Activated CD8-positive, alpha-beta memory T cell treated with anti-CD3 and anti-CD28 coated beads, Interleukin-2, amount 10 ng/mL, durations not matched to agents 7 days and 5 days (primary cell): Measurements from ENCODE around the gene FRG1. TPM values are rescaled to one million over a fixed set of nuclear protein-coding genes. Genes with fewer than 3 reads are reported as not detected.
"Not testable (repeated sequence)": the region's sequence is repeated elsewhere in the genome, so short reads cannot be mapped to it uniquely, and the experiment has no call there.

ENCODE experiments used
- ATAC-seq: fragments of 150-1000 bp; cut with Tn5 transposase; one replicate; pipeline ENCODE4 v1.10.0; 2021; ENCODE audit warnings: moderate library complexity
- CTCF ChIA-PET: fragments of 350-600 bp; sonication (Branson Sonifier 250); formaldehyde crosslinking; loops from one replicate; lab custom pipeline; 2021; ENCODE audit warnings: antibody characterized with exemption; lab: Charles Lee
- DNase-seq: peaks from one replicate; pipeline ENCODE4 v3.0.0-alpha.2; 2020
- H3K27ac Mint-ChIP-seq: one replicate; pipeline ENCODE4 v1.8.0; 2021; ENCODE audit warnings: mild to moderate bottlenecking, mixed read lengths
- H3K27me3 Mint-ChIP-seq: one replicate; pipeline ENCODE4 v1.8.0; 2021; ENCODE audit warnings: mixed read lengths
- H3K36me3 Mint-ChIP-seq: one replicate; pipeline ENCODE4 v1.8.0; 2021; ENCODE audit warnings: mild to moderate bottlenecking, mixed read lengths
- H3K4me1 Mint-ChIP-seq: one replicate; pipeline ENCODE4 v1.8.0; 2021; ENCODE audit warnings: mixed read lengths
- H3K4me3 Mint-ChIP-seq: one replicate; pipeline ENCODE4 v1.8.0; 2021; ENCODE audit warnings: mild to moderate bottlenecking, moderate library complexity, mixed read lengths
- H3K9me3 Mint-ChIP-seq: one replicate; pipeline ENCODE4 v1.8.0; 2022; ENCODE audit warnings: low read depth, mixed read lengths
- total RNA-seq, 2 experiments: library from RNA; stranded (reverse); gene quantifications; one replicate each; pipeline ENCODE4 v1.2.3, GENCODE V29; 2021

FRG1 gene
- total RNA-seq, 2 experiments from 2014 or later, result 59.6 to 66.2 TPM

GRCh38 chr4:189969291-189969690 lies 28.6 kb downstream of the FRG1 start:
- DNase-seq, result not testable (repeated sequence)

GRCh38 chr4:189973646-189974045 lies 33.0 kb downstream of the FRG1 start:
- no peak overlapping the region for H3K4me3 Mint-ChIP-seq
- peaks cover 23% of the 10 kb centered on the region for H3K27me3 Mint-ChIP-seq
- no peaks in the 10 kb centered on the region for H3K9me3 Mint-ChIP-seq
- no peak overlapping the region for H3K27ac Mint-ChIP-seq
- ATAC-seq, result no peak
- CTCF ChIA-PET, result interaction anchor here (1.1 kb wide), 1 partner anchor 9 kb away, joined by 3 read pairs; no protein-coding TSS in a partner anchor
- H3K4me1 Mint-ChIP-seq, result peaks cover 5% of the 10 kb centered on the region
- DNase-seq, result no peak
- no peaks in the 10 kb centered on the region for H3K36me3 Mint-ChIP-seq

More at GRCh38 chr4:189969291-189969690, 28.6 kb downstream of the FRG1 start:
- ATAC-seq, CTCF ChIA-PET, H3K4me3 Mint-ChIP-seq, H3K27ac Mint-ChIP-seq, H3K4me1 Mint-ChIP-seq, H3K36me3 Mint-ChIP-seq, H3K9me3 Mint-ChIP-seq: not testable (repeated sequence)
- H3K27me3 Mint-ChIP-seq, result peaks cover 12% of the 10 kb centered on the region

DNA sequence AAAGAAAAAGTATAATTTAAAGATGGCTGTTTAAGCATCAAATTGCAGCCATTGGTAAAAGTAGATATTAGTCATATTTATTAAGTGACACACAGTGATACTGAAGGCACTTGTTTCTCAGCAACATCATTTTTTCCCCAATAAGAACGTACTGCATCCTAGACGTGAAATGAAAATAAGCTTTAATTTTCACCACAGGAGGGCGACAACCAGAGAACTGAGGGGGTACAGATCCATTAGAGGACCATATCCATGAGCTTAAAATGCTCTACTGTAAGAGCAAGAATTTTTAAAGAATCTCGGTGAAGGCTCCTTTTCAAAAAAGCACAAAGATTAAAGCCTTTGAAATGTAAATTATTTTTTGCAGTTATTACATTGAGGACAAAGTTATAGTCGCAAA lies 33.4 kb downstream of the FRG1 start:
- ATAC-seq (no peak), DNase-seq (no peak)
- Mint-ChIP-seq H3K9me3 (no peaks in the 10 kb centered on the region), H3K27me3 (peaks cover 23% of the 10 kb centered on the region), H3K36me3 (no peaks in the 10 kb centered on the region), H3K4me1 (peaks cover 5% of the 10 kb centered on the region), H3K4me3 (no peak overlapping the region), H3K27ac (no peak overlapping the region)
- CTCF ChIA-PET, result interaction anchor here (1.1 kb wide), 1 partner anchor 9 kb away, joined by 3 read pairs; no protein-coding TSS in a partner anchor

GRCh38 chr4:189979196-189980047 lies 38.8 kb downstream of the FRG1 start:
- CTCF ChIA-PET, result no interaction called here
- Mint-ChIP-seq H3K27ac (no peak overlapping the region), H3K4me1 (no peaks in the 10 kb centered on the region), H3K27me3 (peaks cover 12% of the 10 kb centered on the region), H3K4me3 (no peak overlapping the region), H3K36me3 (no peaks in the 10 kb centered on the region), H3K9me3 (no peaks in the 10 kb centered on the region)
- no peak for DNase-seq
- no peak for ATAC-seq

DNA sequence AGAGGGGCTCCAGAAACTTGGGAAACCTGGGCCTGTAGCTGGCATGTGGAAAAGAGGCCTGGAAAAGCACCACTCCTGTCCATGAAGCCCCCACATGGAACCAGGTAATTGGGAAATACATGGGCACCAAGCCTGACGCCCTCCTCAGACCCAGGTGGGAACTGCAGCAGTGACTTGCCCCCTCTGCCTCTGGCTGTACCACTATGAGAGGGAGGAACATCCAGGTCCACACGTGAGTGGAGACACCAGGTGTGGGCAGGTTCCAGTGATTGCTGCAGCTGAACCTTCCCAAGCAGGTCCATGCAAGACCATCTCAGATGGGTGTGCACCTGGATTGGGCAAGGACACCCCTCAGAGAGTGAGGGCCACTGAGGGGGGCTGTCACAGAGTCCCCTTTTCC lies 39.6 kb downstream of the FRG1 start:
- ATAC-seq, H3K4me1 Mint-ChIP-seq, H3K27ac Mint-ChIP-seq, H3K36me3 Mint-ChIP-seq, H3K4me3 Mint-ChIP-seq, H3K9me3 Mint-ChIP-seq, CTCF ChIA-PET, DNase-seq: not testable (repeated sequence)
- peaks cover 12% of the 10 kb centered on the region for H3K27me3 Mint-ChIP-seq

DNA sequence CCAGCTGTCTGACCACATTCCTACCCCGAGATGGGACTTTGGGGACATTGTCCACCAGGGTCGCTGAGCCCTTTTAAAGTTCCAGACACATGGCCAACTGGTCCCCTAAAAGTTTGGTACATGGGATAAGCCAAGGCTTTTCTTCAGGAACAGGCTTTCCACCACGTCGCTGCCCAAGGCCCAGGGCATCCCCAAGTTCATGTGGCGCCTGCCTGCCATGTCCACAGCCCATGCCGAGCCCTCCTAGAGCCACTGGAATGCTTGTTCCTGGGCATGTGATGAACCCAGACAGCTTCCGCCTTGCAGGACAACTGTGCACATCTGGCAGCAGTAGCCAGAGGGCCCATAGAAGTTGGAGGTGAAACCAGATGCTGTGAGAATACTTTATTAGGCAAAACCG lies 41.3 kb downstream of the FRG1 start:
- CTCF ChIA-PET, result no interaction called here
- no peaks in the 10 kb centered on the region for H3K9me3 Mint-ChIP-seq
- no peak overlapping the region for H3K27ac Mint-ChIP-seq
- H3K4me1 Mint-ChIP-seq, result no peaks in the 10 kb centered on the region
- ATAC-seq (no peak), DNase-seq (no peak)
- H3K27me3 Mint-ChIP-seq, result peaks cover 3% of the 10 kb centered on the region
- no peak overlapping the region for H3K4me3 Mint-ChIP-seq
- H3K36me3 Mint-ChIP-seq, result no peaks in the 10 kb centered on the region

DNA sequence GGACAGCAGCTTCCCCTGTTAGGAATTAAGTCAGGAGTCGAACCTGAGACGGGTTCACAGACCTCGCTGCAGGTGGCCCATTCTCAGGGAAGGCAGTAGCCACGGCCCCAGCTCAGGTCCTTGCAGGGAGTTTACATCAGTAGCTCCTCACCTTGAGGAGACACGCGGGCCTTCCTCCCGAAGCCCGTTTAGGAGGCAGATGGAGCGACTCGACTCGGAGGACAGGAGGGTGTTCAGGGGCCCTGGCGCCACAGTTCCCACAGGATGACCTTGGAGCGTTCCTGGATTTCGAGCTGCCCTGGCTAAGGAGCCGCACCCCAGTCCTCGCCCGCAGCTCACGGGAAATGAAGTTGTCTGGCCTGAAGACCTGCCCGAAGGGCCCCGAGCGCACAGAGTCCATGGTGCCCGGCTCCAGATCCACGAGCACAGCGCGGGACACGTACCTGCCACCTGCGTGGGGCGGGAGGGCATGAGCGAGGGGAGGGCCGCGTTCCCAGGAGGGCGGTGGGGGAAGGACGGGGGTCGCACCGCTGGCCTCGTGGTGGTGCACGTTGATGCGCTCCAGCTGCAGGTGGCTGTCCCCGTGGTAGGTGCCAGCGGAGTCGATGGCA lies 43.3 kb downstream of the FRG1 start:
- H3K36me3 Mint-ChIP-seq, ATAC-seq, CTCF ChIA-PET: not testable (repeated sequence)

GRCh38 chr4:189984661-189985060 lies 44.0 kb downstream of the FRG1 start:
- H3K4me1 Mint-ChIP-seq, ATAC-seq, H3K36me3 Mint-ChIP-seq, DNase-seq, H3K27ac Mint-ChIP-seq, H3K9me3 Mint-ChIP-seq, CTCF ChIA-PET, H3K27me3 Mint-ChIP-seq, H3K4me3 Mint-ChIP-seq: not testable (repeated sequence)

More for the DNA sequence above, 43.3 kb downstream of the FRG1 start:
- H3K9me3 Mint-ChIP-seq, H3K4me3 Mint-ChIP-seq, H3K4me1 Mint-ChIP-seq, H3K27ac Mint-ChIP-seq, H3K27me3 Mint-ChIP-seq, DNase-seq: not testable (repeated sequence)

GRCh38 chr4:189985651-189986243 lies 45.1 kb downstream of the FRG1 start:
- H3K27ac Mint-ChIP-seq, result not testable (repeated sequence)

GRCh38 chr4:189988877-189989431 lies 48.3 kb downstream of the FRG1 start:
- peaks cover 4% of the 10 kb centered on the region for H3K27me3 Mint-ChIP-seq

More at GRCh38 chr4:189985651-189986243, 45.1 kb downstream of the FRG1 start:
- DNase-seq, H3K4me1 Mint-ChIP-seq, H3K36me3 Mint-ChIP-seq, H3K27me3 Mint-ChIP-seq, H3K4me3 Mint-ChIP-seq, ATAC-seq, CTCF ChIA-PET, H3K9me3 Mint-ChIP-seq: not testable (repeated sequence)

DNA sequence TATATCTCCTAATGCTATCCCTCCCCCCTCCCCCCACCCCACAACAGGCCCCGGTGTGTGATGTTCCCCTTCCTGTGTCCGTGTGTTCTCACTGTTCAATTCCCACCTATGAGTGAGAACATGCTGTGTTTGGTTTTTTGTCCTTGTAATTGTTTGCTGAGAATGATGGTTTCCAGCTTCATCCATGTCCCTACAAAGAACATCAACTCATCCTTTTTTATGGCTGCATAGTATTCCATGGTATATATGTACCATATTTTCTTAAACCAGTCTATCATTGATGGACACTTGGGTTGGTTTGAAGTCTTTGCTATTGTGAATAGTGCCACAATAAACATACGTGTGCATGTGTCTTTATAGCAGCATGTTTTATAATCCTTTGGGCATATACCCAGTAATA lies 49.3 kb downstream of the FRG1 start:
- CTCF ChIA-PET, ATAC-seq, H3K36me3 Mint-ChIP-seq, DNase-seq, H3K4me3 Mint-ChIP-seq, H3K27me3 Mint-ChIP-seq, H3K9me3 Mint-ChIP-seq, H3K4me1 Mint-ChIP-seq, H3K27ac Mint-ChIP-seq: not testable (repeated sequence)

More at GRCh38 chr4:189988877-189989431, 48.3 kb downstream of the FRG1 start:
- no peaks in the 10 kb centered on the region for H3K36me3 Mint-ChIP-seq
- DNase-seq (no peak), ATAC-seq (no peak)
- no peak overlapping the region for H3K4me3 Mint-ChIP-seq
- H3K9me3 Mint-ChIP-seq, result no peaks in the 10 kb centered on the region
- no peaks in the 10 kb centered on the region for H3K4me1 Mint-ChIP-seq
- H3K27ac Mint-ChIP-seq, result no peak overlapping the region
- CTCF ChIA-PET, result no interaction called here
